Mammary microvascular endothelial cell (primary cell): ENCODE measurements around the gene TMEM79. TPM values are rescaled to one million over a fixed set of nuclear protein-coding genes. Genes with fewer than 3 reads are reported as not detected.

Experiments
- total RNA-seq: library from RNA; depleted of rRNA; stranded (reverse); fragments of >200 nt; gene quantifications from 2 replicates; pipeline ENCODE4 v1.2.3, GENCODE V29; 2015

Gene TMEM79
- 1.6 and 2.3 TPM in 2 replicates for total RNA-seq

DNA sequence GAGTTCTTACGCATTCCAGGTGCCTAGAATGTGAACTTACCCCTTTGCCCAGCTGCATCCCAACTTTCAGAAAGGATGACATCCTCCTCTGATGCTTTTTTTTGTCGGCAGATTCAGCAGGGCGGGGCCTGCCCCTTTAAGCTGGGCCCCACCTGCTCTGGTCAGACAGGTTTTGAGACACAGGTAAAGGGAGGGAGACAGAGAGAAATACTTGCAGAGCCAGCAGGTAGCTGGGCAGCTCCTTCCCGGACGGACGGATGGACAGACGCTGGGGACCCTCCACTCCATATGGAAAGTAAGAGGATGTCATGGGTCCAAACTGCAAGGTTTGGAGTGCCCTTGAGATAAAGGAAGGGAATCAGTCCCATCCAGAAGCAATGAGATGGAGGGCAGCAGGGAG, at the start of gene TMEM79:
TMEM79 (plus strand) TSS at position 214 of the 400 bp plus-strand sequence. CDS start 902 bp downstream, outside the sequence.

DNA sequence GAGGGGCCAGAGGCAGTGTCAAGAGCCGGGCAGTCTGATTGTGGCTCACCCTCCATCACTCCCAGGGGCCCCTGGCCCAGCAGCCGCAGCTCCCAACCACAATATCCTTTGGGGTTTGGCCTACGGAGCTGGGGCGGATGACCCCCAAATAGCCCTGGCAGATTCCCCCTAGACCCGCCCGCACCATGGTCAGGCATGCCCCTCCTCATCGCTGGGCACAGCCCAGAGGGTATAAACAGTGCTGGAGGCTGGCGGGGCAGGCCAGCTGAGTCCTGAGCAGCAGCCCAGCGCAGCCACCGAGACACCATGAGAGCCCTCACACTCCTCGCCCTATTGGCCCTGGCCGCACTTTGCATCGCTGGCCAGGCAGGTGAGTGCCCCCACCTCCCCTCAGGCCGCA, 42.2 kb upstream of the TMEM79 start, which contains the start of gene BGLAP:
BGLAP (plus strand) TSS at position 259 of the 400 bp plus-strand sequence; CDS start at position 307, 48 bp downstream.

GRCh38 chr1:156247460-156248322, 36.4 kb upstream of the TMEM79 start, which contains the start of gene PAQR6:
TSS of gene PAQR6 (minus strand) at chr1:156248056. CDS start at chr1:156246731, 1,325 bp downstream.

GRCh38 chr1:156282479-156283222, 1.5 kb upstream of the TMEM79 start, which contains the start of gene SMG5:
TSS of gene SMG5 (minus strand) at chr1:156282825. CDS start at chr1:156282680, 145 bp downstream.

DNA sequence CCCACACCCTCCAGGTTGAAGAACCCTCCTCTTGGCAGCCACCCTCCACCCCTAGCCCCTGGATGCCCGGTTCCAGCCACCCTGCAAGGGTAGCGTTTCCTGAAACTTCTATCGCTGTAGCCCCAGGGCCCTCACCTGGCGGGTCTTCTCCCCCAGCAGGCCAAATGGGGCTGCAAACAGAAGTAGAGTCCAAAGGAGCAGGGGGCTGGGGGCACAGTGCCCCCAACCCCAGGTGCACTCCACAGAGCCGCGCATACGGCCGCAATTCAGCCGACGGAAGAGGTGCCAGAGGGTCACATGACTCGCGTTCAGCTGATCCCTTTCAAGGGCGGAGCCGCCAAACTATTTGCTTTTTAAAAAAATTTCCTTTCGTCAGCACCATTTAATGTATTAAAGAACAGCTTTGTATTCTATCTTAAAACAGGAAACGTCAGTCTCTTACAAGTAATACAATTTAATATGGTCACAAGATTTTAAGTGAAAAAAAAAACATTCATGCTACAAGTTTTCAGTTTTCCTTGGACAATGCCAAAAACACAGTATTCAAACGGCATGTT, 11.3 kb downstream of the TMEM79 start, which contains the start of gene GLMP:
GLMP (minus strand) TSS at position 289 of the 557 bp plus-strand sequence; CDS start at position 255, 34 bp downstream.

GRCh38 chr1:156298852-156299357, 14.8 kb downstream of the TMEM79 start, which contains the start of gene VHLL:
TSS of gene VHLL (minus strand) at chr1:156299307. CDS start at chr1:156299189, 118 bp downstream.

GRCh38 chr1:156338180-156338976, 54.3 kb downstream of the TMEM79 start, which contains the start of the genes CCT3 and TSACC:
TSS of gene CCT3 (minus strand) at chr1:156338292. CDS start at chr1:156338184, 108 bp downstream.
TSS of gene TSACC (plus strand) at chr1:156338526. CDS start at chr1:156339758, 1,232 bp downstream.

Other genes with a start within 250 kb of the TMEM79 start
- gene UBQLN4, start 230.5 kb upstream of the TMEM79 start, total RNA-seq, result 30.1 and 30.8 TPM in 2 replicates
- gene LAMTOR2, start 229.5 kb upstream of the TMEM79 start, total RNA-seq, result 93.0 and 94.1 TPM in 2 replicates
- not detected in 2 replicates for gene RAB25, start 223.2 kb upstream of the TMEM79 start, total RNA-seq
- 1.8 and 2.8 TPM in 2 replicates for gene MEX3A, start 201.9 kb upstream of the TMEM79 start, total RNA-seq
- 1,062 and 1,120 TPM in 2 replicates for gene LMNA, start 169.6 kb upstream of the TMEM79 start, total RNA-seq
- gene SEMA4A, start 130.7 kb upstream of the TMEM79 start, total RNA-seq, result 0.49 and 1.1 TPM in 2 replicates
- 15.1 and 17.5 TPM in 2 replicates for gene SLC25A44, start 90.2 kb upstream of the TMEM79 start, total RNA-seq
- 102 and 103 TPM in 2 replicates for gene PMF1, start 71.3 kb upstream of the TMEM79 start, total RNA-seq
- not detected in 2 replicates for gene BGLAP, start 42.1 kb upstream of the TMEM79 start, total RNA-seq
- gene PAQR6, start 36.3 kb upstream of the TMEM79 start, total RNA-seq, result 0.20 TPM in 1 of 2 replicates, not detected in the other
- gene SMG5, start 1.5 kb upstream of the TMEM79 start, total RNA-seq, result 72.1 and 76.0 TPM in 2 replicates
- gene GLMP, start 11.4 kb downstream of the TMEM79 start, total RNA-seq, result 105 and 123 TPM in 2 replicates
- not detected in 2 replicates for gene VHLL, start 15.0 kb downstream of the TMEM79 start, total RNA-seq
- 398 and 431 TPM in 2 replicates for gene CCT3, start 54.0 kb downstream of the TMEM79 start, total RNA-seq
- 2.4 TPM in 1 of 2 replicates, not detected in the other for gene TSACC, start 54.2 kb downstream of the TMEM79 start, total RNA-seq
- gene RHBG, start 84.9 kb downstream of the TMEM79 start, total RNA-seq, result not detected in 2 replicates
- gene MEF2D, start 216.4 kb downstream of the TMEM79 start, total RNA-seq, result 30.1 and 32.3 TPM in 2 replicates